SU-DHL-6 (cell line): ENCODE measurements around the gene FRAS1.

ENCODE experiments used
- H2AFZ ChIP-seq: fragments of 200-600 bp; sonication (generic); 2 replicates; pipeline ENCODE4 v1.6.1; 2014; ENCODE audit warnings: low read depth, mild to moderate bottlenecking, moderate library complexity, mixed read lengths, antibody characterized with exemption, low read length; ENCODE audit not compliant: severe bottlenecking
- H3F3A ChIP-seq: fragments of 200-600 bp; shearing (Covaris generic); 2 replicates; pipeline ENCODE4 v1.6.0; 2016; ENCODE audit warnings: antibody characterized with exemption, mild to moderate bottlenecking; ENCODE audit not compliant: insufficient read depth
- H3K27ac ChIP-seq: fragments of 200-600 bp; sonication (generic); 2 replicates; pipeline ENCODE4 v1.5.1; 2016; ENCODE audit warnings: low read depth, mild to moderate bottlenecking, low read length, moderate library complexity, mixed read lengths
- H3K27me3 ChIP-seq: fragments of 200-600 bp; sonication (generic), shearing (Covaris generic); 2 replicates; pipeline ENCODE4 v1.6.0; 2014; ENCODE audit warnings: mild to moderate bottlenecking, low read length
- H3K36me3 ChIP-seq: fragments of 200-600 bp; sonication (generic); 2 replicates; pipeline ENCODE4 v1.6.1; 2014; ENCODE audit warnings: mild to moderate bottlenecking, low read length, mixed read lengths
- H3K4me2 ChIP-seq: fragments of 300-600, 200-600 bp; shearing (Covaris generic), sonication (generic); 2 replicates; pipeline ENCODE4 v1.6.0; 2014; ENCODE audit warnings: low read length, low read depth, mild to moderate bottlenecking; ENCODE audit not compliant: poor library complexity, severe bottlenecking
- H3K4me3 ChIP-seq: fragments of 200-600 bp; sonication (generic); 2 replicates; pipeline ENCODE4 v1.5.1; 2014; ENCODE audit warnings: antibody characterized with exemption, low read length, mild to moderate bottlenecking, mixed read lengths; ENCODE audit not compliant: insufficient read depth, poor library complexity, severe bottlenecking
- H3K79me2 ChIP-seq: fragments of 200-600 bp; sonication (generic); 2 replicates; pipeline ENCODE4 v1.6.1; 2014; ENCODE audit warnings: mild to moderate bottlenecking, low read length, moderate library complexity; ENCODE audit not compliant: insufficient read depth
- H3K9ac ChIP-seq: fragments of 200-600 bp; sonication (generic); 2 replicates; pipeline ENCODE4 v1.7.0; 2014; ENCODE audit warnings: mild to moderate bottlenecking, low read length
- H3K9me2 ChIP-seq: fragments of 200-600 bp; sonication (generic); replicated peaks from 2 replicates; pipeline ENCODE4 v1.6.1; 2014; ENCODE audit warnings: low read length; ENCODE audit not compliant: insufficient read depth
- H3K9me3 ChIP-seq: fragments of 200-600 bp; sonication (generic); 2 replicates; pipeline ENCODE4 v1.6.1; 2014; ENCODE audit warnings: low read length, mixed read lengths; ENCODE audit not compliant: insufficient read depth
- H4K20me1 ChIP-seq: fragments of 200-600 bp; sonication (generic); 2 replicates; pipeline ENCODE4 v1.6.1; 2014; ENCODE audit warnings: low read depth, mild to moderate bottlenecking, antibody characterized with exemption, low read length, moderate library complexity, mixed read lengths
- EZH2phosphoT487 ChIP-seq: fragments of 200-600 bp; sonication (generic), shearing (Covaris generic); conservative IDR thresholded peaks from 2 replicates; pipeline ENCODE4 v1.6.1; 2018; ENCODE audit warnings: mild to moderate bottlenecking, antibody characterized with exemption, low read length, moderate library complexity, mixed read lengths
- TF ChIP-seq, protein P1 (sequence below): fragments of 200-600 bp; sonication (generic); IDR thresholded peaks from one replicate; pipeline ENCODE4 v1.5.1; 2017; ENCODE audit warnings: antibody characterized with exemption, mild to moderate bottlenecking, low read length, moderate library complexity; ENCODE audit not compliant: insufficient read depth, poor library complexity, severe bottlenecking

FRAS1 gene

DNA sequence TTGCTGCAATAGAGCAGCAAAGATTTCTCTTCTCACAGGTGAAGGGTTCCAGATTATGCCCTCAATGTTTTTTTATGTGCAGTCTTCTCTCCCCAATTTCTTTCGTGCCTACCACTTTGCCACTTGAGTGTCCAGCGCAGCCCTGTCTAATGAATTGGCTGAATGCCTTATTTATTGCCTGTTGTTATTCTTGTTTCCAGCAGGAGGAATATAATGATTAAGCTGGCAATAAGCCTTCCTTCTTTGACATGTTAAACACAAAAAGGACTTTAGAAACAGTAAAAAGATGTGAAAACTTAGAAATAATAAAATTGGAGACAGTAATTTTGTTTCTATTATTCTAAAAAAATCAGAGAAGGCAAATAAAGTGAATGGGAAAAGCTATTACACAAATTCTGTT, 34.6 kb upstream of the FRAS1 start:
- Histone ChIP-seq H2AFZ (no peak overlapping the region), H3K9me3 (no peaks in the 10 kb centered on the region), H3K4me3 (no peak overlapping the region), H3K27me3 (no peaks in the 10 kb centered on the region), H3K27ac (no peak overlapping the region), H3K4me2 (no peak overlapping the region), H3K36me3 (no peaks in the 10 kb centered on the region), H4K20me1 (no peaks in the 10 kb centered on the region), H3F3A (no peaks in the 10 kb centered on the region), H3K9ac (no peak overlapping the region), H3K9me2 (no peaks in the 10 kb centered on the region), H3K79me2 (no peaks in the 10 kb centered on the region)
- TF ChIP-seq, protein P1, sequence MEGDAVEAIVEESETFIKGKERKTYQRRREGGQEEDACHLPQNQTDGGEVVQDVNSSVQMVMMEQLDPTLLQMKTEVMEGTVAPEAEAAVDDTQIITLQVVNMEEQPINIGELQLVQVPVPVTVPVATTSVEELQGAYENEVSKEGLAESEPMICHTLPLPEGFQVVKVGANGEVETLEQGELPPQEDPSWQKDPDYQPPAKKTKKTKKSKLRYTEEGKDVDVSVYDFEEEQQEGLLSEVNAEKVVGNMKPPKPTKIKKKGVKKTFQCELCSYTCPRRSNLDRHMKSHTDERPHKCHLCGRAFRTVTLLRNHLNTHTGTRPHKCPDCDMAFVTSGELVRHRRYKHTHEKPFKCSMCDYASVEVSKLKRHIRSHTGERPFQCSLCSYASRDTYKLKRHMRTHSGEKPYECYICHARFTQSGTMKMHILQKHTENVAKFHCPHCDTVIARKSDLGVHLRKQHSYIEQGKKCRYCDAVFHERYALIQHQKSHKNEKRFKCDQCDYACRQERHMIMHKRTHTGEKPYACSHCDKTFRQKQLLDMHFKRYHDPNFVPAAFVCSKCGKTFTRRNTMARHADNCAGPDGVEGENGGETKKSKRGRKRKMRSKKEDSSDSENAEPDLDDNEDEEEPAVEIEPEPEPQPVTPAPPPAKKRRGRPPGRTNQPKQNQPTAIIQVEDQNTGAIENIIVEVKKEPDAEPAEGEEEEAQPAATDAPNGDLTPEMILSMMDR = no peak
- no peak for TF ChIP-seq EZH2phosphoT487

DNA sequence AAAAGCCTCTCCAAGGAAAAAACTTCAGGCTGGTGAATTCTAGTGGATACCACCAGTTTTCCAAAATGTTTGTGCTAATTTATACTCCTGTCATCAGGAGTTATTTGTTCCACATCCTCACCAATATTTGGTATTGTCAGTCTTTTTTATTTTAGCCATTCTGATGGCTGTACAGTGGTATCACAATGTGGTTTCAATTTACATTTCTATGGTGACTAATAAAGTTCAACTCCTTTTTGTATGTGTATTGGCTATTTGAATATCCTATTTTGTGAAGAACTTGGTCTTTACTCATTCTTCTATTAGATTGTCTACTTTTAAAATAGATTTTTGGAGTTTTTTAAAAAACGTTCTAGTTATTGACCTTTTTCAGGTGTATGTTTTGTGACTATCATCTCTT, 33.0 kb upstream of the FRAS1 start:
- Histone ChIP-seq H3K9ac (no peak overlapping the region), H3K36me3 (no peaks in the 10 kb centered on the region), H3K9me3 (no peaks in the 10 kb centered on the region), H3K4me3 (no peak overlapping the region), H3K9me2 (no peaks in the 10 kb centered on the region), H3K4me2 (no peak overlapping the region), H3K27ac (no peak overlapping the region), H2AFZ (no peak overlapping the region), H3K79me2 (no peaks in the 10 kb centered on the region), H3K27me3 (no peaks in the 10 kb centered on the region), H3F3A (no peaks in the 10 kb centered on the region), H4K20me1 (no peaks in the 10 kb centered on the region)
- TF ChIP-seq, protein P1 = no peak
- TF ChIP-seq EZH2phosphoT487 = no peak

- H3K27me3 ChIP-seq = no peaks in the 10 kb centered on the region
- H3K79me2 ChIP-seq = no peaks in the 10 kb centered on the region
- H2AFZ ChIP-seq = no peak overlapping the region
- no peaks in the 10 kb centered on the region for H3K9me2 ChIP-seq
- H4K20me1 ChIP-seq = no peaks in the 10 kb centered on the region
- TF ChIP-seq, protein P1 = no peak
- no peak for TF ChIP-seq EZH2phosphoT487
- no peaks in the 10 kb centered on the region for H3F3A ChIP-seq
- no peaks in the 10 kb centered on the region for H3K36me3 ChIP-seq
- H3K27ac ChIP-seq = no peak overlapping the region
- no peak overlapping the region for H3K9ac ChIP-seq
- no peak overlapping the region for H3K4me2 ChIP-seq
- no peak overlapping the region for H3K4me3 ChIP-seq
- no peaks in the 10 kb centered on the region for H3K9me3 ChIP-seq
These were observed 32.5 kb upstream of the FRAS1 start for GRCh38 chr4:78024576-78025091.
